Dermis blood vessel endothelial cell (primary cell): Measurements from ENCODE around the gene MIER3. TPM values are rescaled to one million over a fixed set of nuclear protein-coding genes. Genes with fewer than 3 reads are reported as not detected.

ENCODE experiments used
- DNase-seq: peaks from one replicate; pipeline ENCODE4 v3.0.0; 2010
- total RNA-seq: library from RNA; depleted of rRNA; stranded (reverse); fragments of >200 nt; gene quantifications from 2 replicates; pipeline ENCODE4 v1.2.3, GENCODE V29; 2014

The MIER3 gene
- total RNA-seq, 1 donor from 2014 or later, result 35.9 TPM

DNA sequence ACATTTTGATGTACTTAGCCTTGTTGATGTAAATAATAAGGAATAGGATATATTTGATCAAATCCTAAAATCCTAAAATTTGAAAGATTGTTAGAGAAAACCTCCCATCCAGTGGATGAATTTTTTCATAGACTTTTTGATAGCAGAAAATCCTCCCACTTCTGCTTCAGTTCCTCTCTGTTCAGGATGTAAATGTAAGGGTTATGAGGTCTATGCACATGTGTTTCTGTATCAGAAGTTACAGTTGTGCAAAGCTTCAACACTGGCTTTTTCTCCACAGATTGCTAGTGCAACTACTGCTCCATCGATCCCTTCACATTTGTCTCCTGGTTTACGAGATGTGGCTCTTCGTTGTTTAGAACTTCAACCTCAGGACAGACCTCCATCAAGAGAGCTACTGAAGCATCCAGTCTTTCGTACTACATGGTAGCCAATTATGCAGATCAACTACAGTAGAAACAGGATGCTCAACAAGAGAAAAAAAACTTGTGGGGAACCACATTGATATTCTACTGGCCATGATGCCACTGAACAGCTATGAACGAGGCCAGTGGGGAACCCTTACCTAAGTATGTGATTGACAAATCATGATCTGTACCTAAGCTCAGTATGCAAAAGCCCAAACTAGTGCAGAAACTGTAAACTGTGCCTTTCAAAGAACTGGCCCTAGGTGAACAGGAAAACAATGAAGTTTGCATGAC lies 58.5 kb downstream of the MIER3 start:
- DNase-seq, result no peak

- no peak for DNase-seq
Observed at GRCh38 chr5:56881571-56881970, 70.4 kb downstream of the MIER3 start.

GRCh38 chr5:56876327-56876726 lies 75.6 kb downstream of the MIER3 start:
- DNase-seq, result no peak

DNA sequence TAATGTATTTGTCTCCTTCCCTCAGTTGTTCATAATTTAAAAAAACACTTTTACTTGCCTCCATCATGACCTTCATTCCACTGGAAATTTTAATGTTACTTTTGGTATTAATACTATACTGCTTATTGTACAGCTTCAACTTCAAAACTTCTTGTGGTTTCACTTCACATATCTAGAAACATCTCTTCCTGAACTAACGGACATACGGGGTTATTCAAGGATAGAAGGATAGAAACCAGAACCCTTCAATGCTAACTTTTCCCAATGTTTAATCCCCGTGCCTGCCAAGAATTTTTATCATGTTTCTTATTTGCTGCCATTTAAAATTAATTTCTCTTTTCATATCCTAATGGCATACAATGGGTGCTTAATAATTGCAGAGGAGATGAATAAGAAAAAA lies 78.9 kb downstream of the MIER3 start:
- no peak for DNase-seq

DNA sequence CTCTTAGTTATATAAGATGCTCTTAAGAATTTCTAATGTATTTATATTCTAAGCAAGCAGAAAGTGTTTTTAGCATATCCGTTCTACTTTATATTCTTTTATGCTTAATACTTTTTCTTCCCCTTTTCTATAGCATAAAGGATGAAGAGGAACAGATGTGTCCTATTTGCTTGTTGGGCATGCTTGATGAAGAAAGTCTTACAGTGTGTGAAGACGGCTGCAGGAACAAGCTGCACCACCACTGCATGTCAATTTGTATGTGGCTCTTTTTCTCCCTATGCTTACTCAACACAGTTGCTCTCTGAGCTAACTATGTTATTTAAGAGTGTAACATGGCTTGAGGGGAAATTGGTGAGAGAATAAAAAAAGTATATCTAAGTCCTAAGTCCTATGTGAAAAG lies 80.1 kb downstream of the MIER3 start:
- no peak for DNase-seq

Other genes starting within 250 kb of the MIER3 start
- 50.5 and 55.1 TPM in 2 replicates for gene MAP3K1, start 136.6 kb downstream of the MIER3 start, total RNA-seq
- 10.2 and 14.7 TPM in 2 replicates for gene SETD9, start 42.5 kb downstream of the MIER3 start, total RNA-seq
- gene GPBP1, start 221.9 kb upstream of the MIER3 start, total RNA-seq, result 78.0 and 86.4 TPM in 2 replicates